GM21529 (cell line): ENCODE results near the gene KCND1.

Source experiments
- ATAC-seq: cut with Tn5 transposase; IDR thresholded peaks from one replicate; pipeline ENCODE4 v1.9.1; 2021; ENCODE audit not compliant: unreplicated experiment

The KCND1 gene

GRCh38 chrX:48975041-48975440 lies 3.4 kb upstream of the KCND1 start:
- ATAC-seq: no peak

DNA sequence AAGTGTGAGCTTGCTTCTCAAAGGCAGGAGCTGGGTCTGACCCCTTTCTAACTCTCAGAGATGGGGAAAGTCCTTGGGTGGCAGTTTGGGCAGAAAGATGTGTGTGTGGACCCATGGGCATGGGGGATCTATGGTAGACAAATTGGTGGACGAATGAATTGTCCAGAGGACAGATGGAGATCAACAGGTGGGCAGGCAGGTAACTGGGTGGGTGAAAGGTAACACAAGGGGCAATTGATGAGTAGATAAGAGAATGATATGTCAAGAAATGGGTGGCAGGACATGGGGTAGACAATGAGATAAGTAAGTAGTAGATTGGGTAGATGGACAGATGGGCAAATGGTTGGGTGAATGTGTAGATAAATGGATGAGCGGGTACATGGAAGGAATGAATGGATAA lies 2.9 kb upstream of the KCND1 start:
- no peak for ATAC-seq

DNA sequence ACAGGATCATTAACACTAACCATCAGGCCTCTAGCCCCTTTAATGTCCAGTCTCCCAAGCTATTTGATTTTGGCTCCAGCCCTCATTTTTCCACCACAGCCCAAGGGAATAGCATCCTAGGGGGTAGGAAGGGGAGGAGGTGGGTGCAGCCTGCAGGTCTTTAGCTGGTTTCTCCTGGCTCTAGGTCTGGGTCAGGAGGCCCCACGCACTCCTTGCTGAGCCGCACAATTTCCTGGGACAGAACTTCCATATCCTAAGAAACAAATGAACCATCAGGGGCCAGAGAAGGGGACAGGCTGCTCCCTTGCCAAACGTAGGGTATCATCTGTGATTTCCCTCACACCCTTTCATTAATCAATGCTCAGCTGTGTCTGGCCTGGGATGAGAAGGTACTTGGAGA lies 2.4 kb upstream of the KCND1 start:
- no peak for ATAC-seq

GRCh38 chrX:48972220-48973164 lies 848 bp upstream of the KCND1 start:
- ATAC-seq: no peak

DNA sequence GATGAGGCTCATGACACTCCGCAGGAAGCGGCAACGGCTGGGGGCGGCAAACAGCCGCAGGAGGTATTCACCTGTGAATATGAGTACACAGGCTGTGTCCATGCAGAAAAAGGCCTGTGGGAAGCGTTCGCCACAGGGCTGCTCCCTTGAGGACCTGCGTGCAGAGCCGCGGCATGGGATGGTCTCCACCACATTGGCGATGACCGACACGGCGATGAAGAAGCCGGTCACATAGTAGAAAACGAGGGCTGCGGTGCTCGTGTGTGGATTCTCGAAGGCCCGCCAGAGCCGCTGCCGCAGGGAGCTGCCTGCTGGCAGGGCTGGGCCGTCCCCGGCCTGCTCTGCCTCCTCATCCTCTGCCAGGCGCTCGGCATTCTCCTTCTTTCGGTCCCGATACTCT lies 2.2 kb downstream of the KCND1 start:
- no peak for ATAC-seq

- ATAC-seq: no peak
Observed at GRCh38 chrX:48968377-48968776, 3.3 kb downstream of the KCND1 start.

- no peak for ATAC-seq
Observed at GRCh38 chrX:48966796-48967579, 4.7 kb downstream of the KCND1 start.

- no peak for ATAC-seq
Observed at GRCh38 chrX:48965959-48966358, 5.7 kb downstream of the KCND1 start.

DNA sequence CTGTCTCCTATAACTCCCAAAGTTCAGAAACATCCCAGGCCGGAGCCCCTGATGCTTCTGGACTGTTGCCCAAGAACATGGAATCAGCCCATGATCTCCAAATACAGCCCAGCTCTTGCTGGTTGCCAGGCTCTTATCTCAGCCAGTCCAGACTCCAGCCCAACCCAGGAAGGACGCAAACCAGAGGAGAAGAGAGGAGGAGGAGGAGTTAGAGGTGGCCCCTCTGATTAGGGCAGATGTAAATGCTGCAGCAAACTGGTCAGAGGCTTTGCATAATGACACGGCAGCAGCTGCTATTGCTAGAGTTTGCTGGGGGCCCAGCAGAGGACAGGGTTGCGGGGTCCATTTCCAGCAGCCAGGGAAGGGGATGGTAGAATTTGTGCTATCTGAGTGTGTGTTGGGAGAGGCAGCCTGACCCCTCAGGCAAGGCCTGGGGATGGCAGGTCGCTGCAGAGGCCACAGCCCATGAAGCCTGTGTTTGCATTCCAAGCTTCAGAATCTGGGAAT lies 10.0 kb downstream of the KCND1 start:
- no peak for ATAC-seq

GRCh38 chrX:48960291-48960690 lies 11.4 kb downstream of the KCND1 start:
- no peak for ATAC-seq

DNA sequence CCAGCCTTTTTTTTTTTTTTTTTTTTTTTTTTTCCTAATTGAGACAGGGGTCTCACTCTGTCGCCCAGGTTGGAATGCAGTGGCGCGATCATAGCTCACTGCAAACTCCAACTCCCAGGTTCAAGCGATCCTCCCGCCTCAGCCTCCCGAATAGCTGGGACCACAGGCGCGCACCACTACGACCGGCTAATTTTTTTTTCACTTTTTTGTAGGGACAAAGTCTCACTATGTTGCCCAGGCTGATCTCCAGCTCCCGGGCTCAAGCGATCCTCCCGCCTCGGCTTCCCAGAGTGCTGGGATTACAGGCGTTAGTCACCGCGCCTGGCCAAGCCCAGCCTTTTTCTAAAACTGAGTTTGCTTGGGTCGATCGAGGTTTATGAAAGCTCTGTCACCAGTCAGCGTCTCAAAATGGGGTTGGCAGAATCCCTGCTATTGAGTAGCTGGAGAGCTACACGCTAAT lies 13.0 kb downstream of the KCND1 start:
- no peak for ATAC-seq

DNA sequence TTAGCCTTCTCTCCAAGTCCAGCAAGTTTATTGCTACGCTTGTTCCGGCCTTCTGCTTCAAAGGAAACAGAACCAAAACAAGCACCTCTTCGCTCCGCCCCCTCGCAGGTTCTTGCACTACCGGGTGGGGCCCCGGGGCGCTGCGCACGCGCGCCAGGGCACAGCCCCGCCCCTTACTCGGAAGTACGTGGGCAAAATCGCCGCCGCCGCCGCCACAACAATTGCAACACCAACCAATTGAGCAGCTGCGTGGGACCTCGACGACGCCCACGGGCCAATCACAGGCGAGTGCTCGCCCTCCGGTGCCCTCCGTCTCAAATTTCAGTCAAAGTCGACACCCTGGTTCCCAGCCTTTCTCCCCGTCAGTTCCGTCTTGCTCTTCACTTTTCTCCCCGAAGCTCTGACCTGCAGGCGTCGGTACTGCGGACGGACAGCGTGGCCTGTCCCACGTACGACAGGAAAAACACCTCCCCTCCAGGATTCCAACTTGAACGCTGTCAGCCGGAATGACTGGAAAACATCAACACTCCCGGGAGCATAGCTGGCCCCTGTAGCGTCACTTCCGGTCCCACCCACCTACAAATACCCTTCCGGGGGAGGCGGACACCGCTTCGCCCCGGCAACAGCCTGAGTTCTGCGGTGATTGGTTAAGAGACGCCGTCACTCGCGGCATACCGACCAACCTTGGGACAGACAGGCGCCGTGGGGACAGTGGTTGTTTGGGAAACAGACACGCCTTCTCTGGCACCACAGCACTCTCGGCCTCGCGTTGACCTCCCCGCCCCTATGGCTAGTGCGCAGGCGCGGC lies 13.6 kb downstream of the KCND1 start:
- ATAC-seq: peak; percentile 84

GRCh38 chrX:48957477-48957826 lies 14.2 kb downstream of the KCND1 start, which contains the start of gene OTUD5:
Gene OTUD5, minus strand, starts transcription at chrX:48957607. Its CDS starts 37 bp downstream, at chrX:48957570.
- peak; percentile 39 for ATAC-seq

DNA sequence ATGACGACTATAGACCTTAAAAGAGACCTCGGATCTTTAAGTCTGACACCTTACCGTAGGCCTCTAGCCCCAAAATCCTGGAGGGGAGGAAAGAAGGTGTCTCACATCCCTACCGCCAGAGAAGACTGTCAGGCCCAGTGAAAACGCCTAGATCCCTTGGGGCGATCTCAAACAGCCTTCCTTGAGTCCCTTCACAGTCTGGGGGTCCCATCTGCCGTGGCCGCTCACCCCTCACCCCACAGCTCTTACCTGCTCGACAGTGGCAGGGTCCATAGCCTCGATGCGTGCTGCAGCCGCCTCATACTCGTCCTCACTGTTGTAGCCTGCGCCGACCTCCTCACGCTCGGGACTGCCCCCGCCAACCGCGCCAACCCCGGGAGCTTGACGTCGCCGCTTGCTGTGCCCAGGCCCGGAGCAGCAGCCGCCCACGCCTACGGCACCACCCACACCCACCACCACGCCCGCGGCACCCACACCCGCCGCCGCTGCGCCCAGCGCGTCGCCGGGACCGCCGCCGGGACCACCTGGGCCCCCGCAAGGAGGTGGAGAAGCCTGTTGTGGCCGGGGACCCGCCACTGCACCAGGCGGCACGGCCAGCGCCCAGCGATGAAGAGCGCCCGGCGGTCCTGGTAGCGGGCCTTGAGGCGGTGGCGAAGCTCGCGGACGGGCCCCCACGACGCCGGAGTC lies 14.8 kb downstream of the KCND1 start:
- no peak for ATAC-seq

DNA sequence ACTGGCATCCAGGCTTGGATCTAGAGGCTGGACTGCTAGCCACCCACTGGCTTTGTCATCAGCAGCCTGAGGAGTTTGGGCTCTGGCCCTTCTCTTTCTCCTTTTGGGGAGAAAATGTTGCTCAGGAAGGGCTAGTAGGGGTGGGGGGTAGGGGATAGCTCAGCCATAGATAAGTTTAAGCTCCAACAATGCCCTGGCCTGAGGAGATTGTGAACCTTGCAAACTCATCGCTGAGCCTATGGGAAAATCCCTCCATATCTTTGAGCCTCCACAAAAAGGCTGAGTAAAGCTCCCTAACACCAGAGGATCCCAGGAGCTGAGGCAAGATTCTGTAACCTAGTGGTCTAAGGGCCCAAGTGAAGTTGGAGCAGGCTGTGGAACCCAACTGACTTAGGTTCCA lies 23.1 kb downstream of the KCND1 start:
- no peak for ATAC-seq

DNA sequence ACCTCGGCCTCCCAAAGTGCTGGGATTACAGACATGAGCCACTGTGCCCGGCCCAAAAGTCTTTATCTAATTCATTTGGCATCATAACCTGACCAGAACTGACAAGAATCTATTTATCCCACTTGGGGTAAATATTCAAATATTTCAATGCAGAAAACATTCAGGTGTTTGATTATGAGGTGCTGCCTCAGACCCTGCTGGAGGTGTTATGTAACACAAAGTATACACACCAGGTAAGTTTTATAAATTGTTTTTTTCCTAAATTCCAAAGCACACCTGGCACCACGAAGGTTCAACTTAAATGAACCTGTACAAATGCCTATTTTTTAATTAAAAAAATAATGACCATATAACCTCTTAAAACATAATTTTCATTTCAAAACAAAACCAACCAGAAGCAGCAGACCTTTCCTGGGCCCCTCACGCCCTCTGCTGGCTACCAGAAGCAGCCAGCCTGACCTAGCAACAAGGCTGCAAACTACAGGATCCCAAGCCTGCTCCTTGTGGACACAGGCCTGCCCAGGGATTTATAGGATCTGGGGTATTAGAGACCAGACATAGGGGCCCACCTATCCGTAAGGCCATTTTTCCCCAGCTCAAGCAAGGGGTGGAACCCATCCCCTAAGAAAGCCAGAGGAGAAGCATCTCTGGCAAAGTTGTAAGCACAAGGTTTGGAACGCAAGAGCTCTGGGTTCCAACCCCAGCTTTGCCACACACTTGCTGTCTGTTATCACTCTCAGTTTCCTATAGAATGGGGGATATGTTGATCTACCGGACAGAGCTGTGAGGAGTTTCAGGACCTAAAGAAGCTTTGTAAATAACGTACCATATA lies 25.9 kb downstream of the KCND1 start:
- ATAC-seq: no peak

DNA sequence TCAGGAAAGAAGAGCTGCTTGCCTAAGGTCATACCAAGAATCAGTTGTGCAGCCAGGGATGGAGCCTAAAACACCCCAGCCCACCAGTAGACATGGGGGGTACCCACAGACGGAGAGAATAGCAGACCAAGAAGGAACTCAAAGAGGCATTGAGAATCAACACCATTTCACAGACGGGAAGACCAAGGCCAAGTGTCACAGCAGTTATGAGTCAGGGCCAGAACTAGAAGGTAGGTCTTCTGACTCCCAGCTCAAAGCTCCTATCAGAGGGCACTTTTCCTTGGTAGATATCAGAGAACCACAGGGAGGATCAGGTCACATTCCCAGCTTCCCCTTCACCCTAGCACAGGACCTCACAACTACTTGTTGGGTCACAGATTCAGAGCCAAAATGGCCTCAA lies 28.7 kb downstream of the KCND1 start:
- no peak for ATAC-seq

- no peak for ATAC-seq
Observed at GRCh38 chrX:48940404-48940955, 31.2 kb downstream of the KCND1 start.
